ENCODE data around the gene CDK10.

CDK10 gene

DNA sequence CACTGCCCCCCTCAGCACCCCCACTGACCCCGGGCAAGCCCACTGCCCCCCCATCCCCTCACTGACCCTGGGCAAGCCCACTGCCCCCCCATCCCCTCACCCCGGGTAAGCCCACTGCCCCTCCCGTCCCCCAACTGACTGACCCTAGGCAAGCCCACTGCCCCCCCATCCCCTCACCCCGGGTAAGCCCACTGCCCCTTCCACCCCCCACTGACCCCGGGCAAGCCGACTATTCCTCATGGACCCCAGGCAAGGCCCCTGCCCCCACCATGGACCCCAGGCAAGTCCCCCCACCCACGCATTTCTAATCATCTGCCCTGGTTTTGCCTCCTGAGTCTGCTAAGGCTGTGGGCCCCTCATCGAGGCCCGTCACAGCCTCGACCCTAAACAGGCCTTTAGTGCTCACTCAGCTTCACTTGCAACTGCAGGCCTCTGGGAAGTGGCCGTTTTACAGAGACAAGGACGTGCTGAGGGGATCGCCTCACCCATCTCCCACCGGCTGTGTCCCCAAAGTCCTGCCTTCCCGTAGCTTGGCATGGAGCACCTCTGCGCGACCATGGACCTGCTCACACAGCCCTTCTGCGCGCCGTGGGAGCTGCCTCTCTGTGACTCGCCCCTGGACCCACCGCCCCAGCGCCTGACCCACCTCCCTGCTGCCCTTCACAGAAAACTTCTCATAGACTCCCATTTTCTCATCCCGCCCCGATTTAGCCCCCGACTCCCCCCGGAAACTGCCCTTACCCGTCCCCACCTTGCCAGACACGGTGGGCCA, 30.6 kb downstream of the CDK10 start:
- DNase-seq = no peak

GRCh38 chr16:89717688-89718505, 31.4 kb downstream of the CDK10 start:
- DNase-seq = peak; percentile 62

DNA sequence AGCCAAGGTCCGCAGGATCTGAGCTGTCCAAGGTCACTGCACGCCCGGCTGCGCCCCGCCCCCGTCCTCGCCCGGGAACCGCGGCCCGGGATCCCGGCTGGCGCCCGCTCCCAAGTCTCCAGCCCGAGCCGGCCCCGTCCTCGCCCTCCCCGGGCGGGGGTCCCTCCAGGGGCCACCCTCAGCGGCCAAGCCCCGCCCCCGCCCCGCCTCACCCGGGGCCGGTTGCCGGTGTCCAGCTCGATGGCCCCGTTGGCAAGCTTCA, 34.0 kb downstream of the CDK10 start:
- DNase-seq = no peak

GRCh38 chr16:89720813-89721545, 34.5 kb downstream of the CDK10 start, which contains the start of the genes VPS9D1 and ZNF276:
VPS9D1 (minus strand) TSS chr16:89720898; CDS start chr16:89720861, 37 bp downstream.
ZNF276 (plus strand) TSS chr16:89721537; CDS start chr16:89721641, 104 bp downstream.
- peak; percentile 82 for DNase-seq

- DNase-seq = peak; percentile 65
These were observed 35.3 kb downstream of the CDK10 start for GRCh38 chr16:89721546-89722391.

DNA sequence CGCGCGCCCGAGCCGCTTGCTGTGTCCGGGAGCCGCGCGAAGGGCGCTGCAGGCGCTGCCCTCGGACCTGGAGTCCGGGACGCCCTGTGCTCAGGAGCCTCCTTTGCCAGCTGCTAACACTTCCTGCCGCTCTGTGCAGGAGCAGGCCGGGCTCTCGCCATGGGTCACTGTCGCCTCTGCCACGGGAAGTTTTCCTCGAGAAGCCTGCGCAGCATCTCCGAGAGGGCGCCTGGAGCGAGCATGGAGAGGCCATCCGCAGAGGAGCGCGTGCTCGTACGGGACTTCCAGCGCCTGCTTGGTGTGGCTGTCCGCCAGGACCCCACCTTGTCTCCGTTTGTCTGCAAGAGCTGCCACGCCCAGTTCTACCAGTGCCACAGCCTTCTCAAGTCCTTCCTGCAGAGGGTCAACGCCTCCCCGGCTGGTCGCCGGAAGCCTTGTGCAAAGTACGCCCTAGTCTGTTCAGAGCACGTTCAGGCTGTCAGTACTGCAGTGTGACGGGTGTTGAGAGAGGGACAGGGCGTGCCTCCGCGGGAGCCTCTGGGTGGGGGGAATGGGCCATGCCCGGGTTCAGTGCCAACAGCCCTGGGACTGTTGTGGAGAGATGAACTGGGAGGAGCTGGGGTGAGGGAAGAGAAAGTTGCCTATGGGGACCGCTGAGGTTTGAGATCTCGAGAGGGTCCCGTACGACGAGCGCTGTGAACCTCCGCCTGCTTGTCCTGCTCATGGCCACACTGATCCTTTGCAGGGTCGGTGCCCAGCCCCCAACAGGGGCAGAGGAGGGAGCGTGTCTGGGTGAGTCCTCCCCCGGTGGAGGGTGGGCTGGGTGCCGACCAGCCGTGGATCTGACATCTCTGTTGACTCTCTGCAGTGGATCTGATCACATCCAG, 36.1 kb downstream of the CDK10 start:
- peak; percentile 98 for DNase-seq

GRCh38 chr16:89723279-89724250, 37.1 kb downstream of the CDK10 start:
- peak; percentile 70 for DNase-seq

- no peak for DNase-seq
These were observed 41.1 kb downstream of the CDK10 start for GRCh38 chr16:89727406-89728120.

DNA sequence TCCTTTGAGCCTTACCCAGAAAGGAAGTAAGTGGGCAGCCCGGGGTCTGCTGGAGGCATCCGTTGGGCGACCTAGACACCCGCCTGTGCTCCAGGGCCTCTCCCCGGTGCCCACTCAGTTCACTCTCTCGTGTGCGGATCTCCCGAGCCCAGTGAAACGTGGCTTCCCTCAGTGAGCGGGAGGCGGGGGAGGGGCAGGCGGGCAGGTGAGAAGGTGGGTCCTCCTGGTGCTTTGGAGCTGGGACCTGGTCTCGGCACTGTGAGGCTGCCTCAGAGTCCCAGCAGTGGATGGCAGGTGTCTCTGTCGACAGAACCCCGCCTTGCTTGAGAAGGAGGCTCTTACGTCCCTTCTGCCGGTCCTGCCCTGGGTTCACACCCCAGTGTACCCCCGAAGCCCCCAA, 42.8 kb downstream of the CDK10 start:
- no peak for DNase-seq

DNA sequence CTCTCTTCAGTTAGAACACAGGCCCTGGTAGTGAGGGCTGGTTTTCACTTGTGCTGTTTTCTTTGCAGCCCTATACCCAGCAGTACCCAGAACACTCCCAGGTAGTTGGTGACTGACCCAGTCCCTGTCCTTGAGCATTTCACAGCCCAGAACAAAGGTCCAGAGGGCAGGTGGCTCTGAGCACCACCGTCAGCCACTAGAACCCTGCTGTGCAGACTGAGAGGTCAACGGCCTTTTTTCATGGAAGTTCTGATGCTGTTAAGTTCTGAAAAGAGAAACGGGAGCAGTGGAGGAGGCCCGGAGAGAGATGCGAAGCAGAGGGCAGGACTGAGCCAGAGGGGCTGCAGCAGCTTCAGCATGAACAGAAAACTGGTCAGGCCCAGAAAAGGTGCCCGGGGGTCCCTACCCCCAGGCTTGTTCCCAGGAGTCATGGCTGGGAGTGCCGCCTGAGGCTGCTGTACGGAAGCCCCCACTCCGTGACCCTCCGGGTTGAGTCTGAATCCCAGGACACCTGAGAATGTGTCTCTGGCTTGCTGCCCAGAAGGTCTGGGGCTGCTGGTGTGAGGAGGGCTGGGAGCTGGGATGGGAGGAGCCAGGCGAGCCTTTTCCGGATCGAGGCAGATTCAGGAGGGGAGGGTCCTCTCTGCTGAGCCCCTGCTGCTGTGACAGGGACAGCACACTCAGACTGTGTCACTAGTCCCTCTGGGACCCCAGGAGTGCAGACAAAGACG, 43.5 kb downstream of the CDK10 start:
- DNase-seq = no peak

DNA sequence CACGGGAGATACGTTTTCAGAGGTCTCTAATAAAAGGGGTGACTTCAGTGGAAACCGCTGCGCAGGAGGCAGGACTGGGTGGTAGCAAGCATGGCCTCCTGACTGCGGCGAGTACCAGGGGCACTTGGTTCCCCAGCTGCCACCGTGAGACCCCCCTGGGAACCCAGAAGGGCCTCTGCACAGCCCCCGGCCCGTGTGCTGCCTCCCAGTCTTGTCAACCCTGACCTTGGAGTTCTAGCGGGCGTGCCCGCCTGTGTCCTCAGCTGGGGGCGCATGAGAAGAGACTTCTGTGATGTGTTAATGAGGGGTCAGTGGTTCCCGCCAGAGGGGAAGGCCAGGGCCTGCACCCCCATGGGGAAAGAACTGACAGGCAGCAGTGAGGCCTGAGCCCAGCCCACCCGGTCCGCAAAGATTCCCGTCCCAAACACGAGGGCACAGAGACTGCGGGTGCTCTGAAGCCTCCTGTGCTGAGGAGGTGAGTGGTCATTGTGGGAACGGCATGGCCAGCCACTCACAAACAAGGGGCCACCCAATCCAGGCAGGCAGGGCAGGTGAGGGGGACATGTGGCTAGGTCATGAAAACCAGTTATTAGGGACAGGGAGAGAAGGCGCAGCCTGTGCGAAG, 44.2 kb downstream of the CDK10 start:
- DNase-seq = no peak

DNA sequence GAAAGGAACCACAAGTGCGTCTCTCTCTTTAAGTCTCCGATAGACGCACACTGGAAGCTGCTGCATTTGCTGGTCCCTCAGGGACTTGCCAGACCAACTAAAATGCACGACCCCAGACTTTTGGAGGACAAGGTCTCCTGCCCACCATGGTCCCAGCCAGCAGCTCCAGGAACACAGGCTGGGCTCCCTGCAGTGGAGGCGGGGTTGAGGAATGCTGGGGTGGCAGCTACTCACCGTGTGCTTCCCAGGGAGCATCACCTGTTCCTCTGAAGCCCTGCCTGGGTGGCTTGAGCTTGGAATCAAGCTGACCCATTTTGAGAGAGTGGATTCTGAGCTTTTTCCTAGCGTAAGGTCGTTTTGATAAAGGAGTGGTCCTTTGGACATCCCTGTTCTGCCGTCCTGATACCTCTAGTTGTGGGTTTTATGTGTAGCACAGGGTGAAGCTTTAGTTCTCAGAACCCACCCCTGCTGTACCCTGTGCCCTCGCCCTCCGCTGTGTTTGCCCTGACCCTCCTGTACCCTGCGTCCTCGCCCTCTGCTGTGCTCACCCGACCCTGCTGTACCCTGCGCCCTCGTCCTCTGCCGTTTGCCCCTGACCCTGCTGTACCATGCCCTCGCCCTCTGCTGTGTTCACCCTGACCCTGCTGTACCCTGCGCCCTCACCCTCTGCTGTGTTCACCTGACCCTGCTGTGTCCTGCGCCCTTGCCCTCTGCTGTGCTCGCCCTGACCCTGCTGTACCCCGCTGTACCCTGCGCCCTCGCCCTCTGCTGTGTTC, 45.8 kb downstream of the CDK10 start:
- DNase-seq = no peak

DNA sequence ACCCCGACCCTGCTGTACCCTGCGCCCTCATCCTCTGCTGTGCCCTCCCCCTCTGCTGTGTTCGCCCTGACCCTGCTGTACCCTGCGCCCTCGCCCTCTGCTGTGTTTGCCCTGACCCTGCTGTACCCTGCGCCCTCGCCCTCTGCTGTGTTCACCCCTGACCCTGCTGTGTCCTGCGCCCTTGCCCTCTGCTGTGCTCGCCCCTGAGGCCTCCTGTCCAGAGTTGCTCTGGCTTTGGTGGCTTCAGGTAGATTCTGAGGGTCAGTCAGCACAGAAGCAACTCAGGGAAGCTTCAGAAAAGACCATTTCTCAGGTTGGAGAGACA, 46.4 kb downstream of the CDK10 start:
- no peak for DNase-seq

GRCh38 chr16:89733322-89733721, 46.8 kb downstream of the CDK10 start:
- no peak for DNase-seq

DNA sequence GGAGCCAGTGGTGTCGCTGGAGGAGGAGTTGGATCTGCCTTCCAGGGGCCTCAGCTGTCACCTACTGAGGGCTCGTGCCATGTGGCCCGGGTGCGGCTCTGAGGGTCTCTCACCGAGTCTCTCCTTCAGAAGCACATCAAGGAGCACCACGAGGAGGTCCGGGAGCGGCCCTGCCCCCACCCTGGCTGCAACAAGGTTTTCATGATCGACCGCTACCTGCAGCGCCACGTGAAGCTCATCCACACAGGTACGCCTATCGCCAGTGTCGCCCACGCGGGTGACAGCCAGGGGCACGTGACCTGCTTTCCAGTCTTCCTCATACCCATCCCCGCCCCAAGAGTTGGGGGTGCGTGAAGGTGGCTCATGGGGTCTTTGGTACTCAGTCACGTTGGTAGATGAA, 47.3 kb downstream of the CDK10 start:
- DNase-seq = no peak

- DNase-seq = no peak
These were observed 50.1 kb downstream of the CDK10 start for GRCh38 chr16:89736554-89736953.

- DNase-seq = no peak
These were observed 51.0 kb downstream of the CDK10 start for GRCh38 chr16:89737341-89738071.
